ENCODE measurements around the gene TMEM86B. TPM values are rescaled to one million over a fixed set of nuclear protein-coding genes. Genes with fewer than 3 reads are reported as not detected.

TMEM86B gene
- total RNA-seq, 1 donor from 2014 or later, result 3.9 TPM

DNA sequence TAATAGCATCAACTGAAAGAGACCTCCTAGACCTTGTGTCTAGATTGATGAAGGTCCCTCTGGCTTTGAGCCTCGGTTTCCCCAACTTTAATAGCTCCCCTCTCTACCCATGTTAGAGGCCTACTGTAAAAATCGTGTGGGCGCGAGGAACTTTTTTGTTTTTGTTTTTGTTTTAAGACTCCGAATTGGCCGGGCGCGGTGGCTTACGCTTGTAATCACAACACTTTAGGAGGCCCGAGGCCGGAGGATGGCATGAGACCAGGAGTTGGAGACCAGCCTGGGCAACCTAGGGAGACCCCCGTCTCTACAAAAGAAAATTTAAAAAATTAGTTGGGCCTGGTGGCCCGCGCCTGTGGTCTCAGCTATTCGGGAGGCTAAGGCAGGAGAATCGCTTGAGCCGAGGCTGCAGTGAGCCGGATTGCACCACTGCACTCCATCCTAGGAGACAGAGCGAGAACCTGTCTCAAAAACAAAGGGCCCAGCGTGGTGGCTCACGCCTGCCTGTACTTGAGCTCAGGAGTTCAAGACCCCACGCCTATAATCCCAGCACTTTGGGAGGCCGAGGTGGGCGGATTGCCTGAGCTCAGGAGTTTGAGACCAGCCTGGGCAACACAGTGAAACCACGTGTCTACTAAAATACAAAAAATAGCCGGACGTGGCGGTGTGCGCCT lies 31.1 kb upstream of the TMEM86B start:
- peak overlapping the region; percentile 96 for H2AFZ ChIP-seq (ENCODE audit: low read depth, low read length)
- H3K27me3 ChIP-seq (ENCODE audit: insufficient read depth, low read length), result no peaks in the 10 kb centered on the region
- H3K9me3 Mint-ChIP-seq (ENCODE audit: unreplicated experiment), result no peaks in the 10 kb centered on the region
- H3K36me3 Mint-ChIP-seq (ENCODE audit: low read depth, unreplicated experiment), result peaks cover 5% of the 10 kb centered on the region
- H3K27ac ChIP-seq (ENCODE audit: low read depth, low read length), result peak overlapping the region; percentile 91
- peaks cover 35% of the 10 kb centered on the region for H4K20me1 ChIP-seq (ENCODE audit: insufficient read depth, low read length)
- no peaks in the 10 kb centered on the region for H3K9me3 ChIP-seq (ENCODE audit: insufficient read depth, low read depth, low read length)
- H3K4me3 ChIP-seq (ENCODE audit: insufficient read depth, low read depth, low read length), result peak overlapping the region; percentile 54
- H3K27me3 Mint-ChIP-seq (ENCODE audit: low read depth, unreplicated experiment), result no peaks in the 10 kb centered on the region
- H3K9ac ChIP-seq (ENCODE audit: low read length), result peak overlapping the region; percentile 91
- no peak for TF ChIP-seq EZH2 (IDR thresholded peaks at IDR 0.05; ENCODE audit: insufficient read depth, low read length)
- TF ChIP-seq, protein P1, sequence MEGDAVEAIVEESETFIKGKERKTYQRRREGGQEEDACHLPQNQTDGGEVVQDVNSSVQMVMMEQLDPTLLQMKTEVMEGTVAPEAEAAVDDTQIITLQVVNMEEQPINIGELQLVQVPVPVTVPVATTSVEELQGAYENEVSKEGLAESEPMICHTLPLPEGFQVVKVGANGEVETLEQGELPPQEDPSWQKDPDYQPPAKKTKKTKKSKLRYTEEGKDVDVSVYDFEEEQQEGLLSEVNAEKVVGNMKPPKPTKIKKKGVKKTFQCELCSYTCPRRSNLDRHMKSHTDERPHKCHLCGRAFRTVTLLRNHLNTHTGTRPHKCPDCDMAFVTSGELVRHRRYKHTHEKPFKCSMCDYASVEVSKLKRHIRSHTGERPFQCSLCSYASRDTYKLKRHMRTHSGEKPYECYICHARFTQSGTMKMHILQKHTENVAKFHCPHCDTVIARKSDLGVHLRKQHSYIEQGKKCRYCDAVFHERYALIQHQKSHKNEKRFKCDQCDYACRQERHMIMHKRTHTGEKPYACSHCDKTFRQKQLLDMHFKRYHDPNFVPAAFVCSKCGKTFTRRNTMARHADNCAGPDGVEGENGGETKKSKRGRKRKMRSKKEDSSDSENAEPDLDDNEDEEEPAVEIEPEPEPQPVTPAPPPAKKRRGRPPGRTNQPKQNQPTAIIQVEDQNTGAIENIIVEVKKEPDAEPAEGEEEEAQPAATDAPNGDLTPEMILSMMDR (IDR thresholded peaks at IDR 0.05; ENCODE audit: insufficient read depth, low read depth, low read length), result no peak
- H3K36me3 ChIP-seq (ENCODE audit: insufficient read depth, low read length), result no peaks in the 10 kb centered on the region
- peaks cover 31% of the 10 kb centered on the region for H3K4me1 ChIP-seq (ENCODE audit: insufficient read depth, low read length)
- peak overlapping the region; percentile 90 for H3K4me3 Mint-ChIP-seq (ENCODE audit: unreplicated experiment)
- H3K4me2 ChIP-seq (ENCODE audit: low read length), result peak overlapping the region; percentile 100
- DNase-seq (ENCODE audit: low read depth) (no peak), FAIRE-seq (no peak)
- H3K27ac Mint-ChIP-seq (ENCODE audit: unreplicated experiment), result peak overlapping the region; percentile 96
- peaks cover 23% of the 10 kb centered on the region for H3K4me1 Mint-ChIP-seq (ENCODE audit: low read depth, unreplicated experiment)
- peaks cover 41% of the 10 kb centered on the region for H3K79me2 ChIP-seq (ENCODE audit: insufficient read depth, low read length)

DNA sequence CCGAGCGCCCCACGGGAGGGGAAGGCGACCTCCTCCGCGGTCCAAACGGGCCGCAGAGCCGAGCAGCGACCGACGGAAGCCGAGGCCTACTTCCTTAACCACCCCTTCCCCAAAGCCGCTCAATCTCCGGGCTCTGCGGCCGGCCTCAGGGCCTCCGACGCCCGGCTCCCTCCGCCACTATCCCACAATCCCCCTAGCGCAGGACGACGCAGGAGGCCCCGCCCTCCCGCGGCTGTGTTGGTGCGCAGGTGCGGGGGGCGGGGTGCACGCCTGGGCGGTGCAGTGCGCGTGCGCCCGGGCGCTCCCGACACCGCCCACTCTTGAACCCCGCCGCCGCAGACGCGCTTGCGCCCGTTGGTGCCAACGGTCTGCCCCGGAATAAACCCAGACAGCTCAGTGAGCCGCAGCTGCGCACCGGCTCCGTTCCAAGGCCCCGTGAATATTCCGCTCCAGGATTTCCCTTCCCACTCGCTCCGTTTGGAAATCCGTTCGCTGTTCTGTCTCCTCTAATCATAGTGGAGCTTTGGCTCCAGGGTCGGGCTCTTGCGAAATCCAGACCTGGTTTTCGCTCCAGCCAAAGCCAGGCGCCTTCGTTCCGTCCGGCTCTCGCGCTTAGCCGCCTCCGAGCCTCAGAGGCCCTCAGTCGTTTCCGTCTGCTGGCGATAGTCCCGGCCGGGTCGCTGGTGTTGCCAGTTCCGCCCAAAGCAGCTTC lies 30.4 kb upstream of the TMEM86B start, which contains the start of gene PPP6R1:
Gene PPP6R1 (minus strand): TSS at position 190 of the 712 bp plus-strand sequence. CDS start 11,914 bp downstream, outside the sequence.
- Histone ChIP-seq H3K27me3 (ENCODE audit: insufficient read depth, low read length) (no peaks in the 10 kb centered on the region), H4K20me1 (ENCODE audit: insufficient read depth, low read length) (peaks cover 42% of the 10 kb centered on the region), H3K4me1 (ENCODE audit: insufficient read depth, low read length) (peaks cover 33% of the 10 kb centered on the region), H3K9ac (ENCODE audit: low read length) (peak within 1 kb of the TSS; percentile 96), H2AFZ (ENCODE audit: low read depth, low read length) (peak within 1 kb of the TSS; percentile 96), H3K4me2 (ENCODE audit: low read length) (peak within 1 kb of the TSS; percentile 100), H3K36me3 (ENCODE audit: insufficient read depth, low read length) (no peaks in the 10 kb centered on the region), H3K27ac (ENCODE audit: low read depth, low read length) (peak within 1 kb of the TSS; percentile 94), H3K4me3 (ENCODE audit: insufficient read depth, low read depth, low read length) (peak within 1 kb of the TSS; percentile 85), H3K79me2 (ENCODE audit: insufficient read depth, low read length) (peaks cover 48% of the 10 kb centered on the region), H3K9me3 (ENCODE audit: insufficient read depth, low read depth, low read length) (no peaks in the 10 kb centered on the region)
- peak within 1 kb of the TSS; percentile 96 for H3K27ac Mint-ChIP-seq (ENCODE audit: unreplicated experiment)
- peaks cover 25% of the 10 kb centered on the region for H3K4me1 Mint-ChIP-seq (ENCODE audit: low read depth, unreplicated experiment)
- TF ChIP-seq, protein P1 (IDR thresholded peaks at IDR 0.05; ENCODE audit: insufficient read depth, low read depth, low read length), result no peak
- TF ChIP-seq EZH2 (IDR thresholded peaks at IDR 0.05; ENCODE audit: insufficient read depth, low read length), result no peak
- H3K4me3 Mint-ChIP-seq (ENCODE audit: unreplicated experiment), result peak within 1 kb of the TSS; percentile 99
- peaks cover 5% of the 10 kb centered on the region for H3K36me3 Mint-ChIP-seq (ENCODE audit: low read depth, unreplicated experiment)
- peak; percentile 99 for DNase-seq (ENCODE audit: low read depth)
- no peak for FAIRE-seq
- H3K27me3 Mint-ChIP-seq (ENCODE audit: low read depth, unreplicated experiment), result no peaks in the 10 kb centered on the region
- H3K9me3 Mint-ChIP-seq (ENCODE audit: unreplicated experiment), result no peaks in the 10 kb centered on the region
